ENCODE data around the gene LRRC32.

GRCh38 chr11:76655501-76656049 is 15.0 kb downstream of the LRRC32 start:
- TF ChIP-seq ZFP3 (CRISPR knock-in tag; IDR thresholded peaks at IDR 0.05): no peak
- TF ChIP-seq ISL1 (CRISPR knock-in tag; IDR thresholded peaks at IDR 0.05): no peak
- no peak for TF ChIP-seq ZNF565 (CRISPR knock-in tag; conservative IDR thresholded peaks at IDR 0.05; ENCODE audit: low read depth)
- TF ChIP-seq GLIS3 (CRISPR knock-in tag; IDR thresholded peaks at IDR 0.05): no peak
- TF ChIP-seq ESRRG (CRISPR knock-in tag; IDR thresholded peaks at IDR 0.05): no peak
- TF ChIP-seq, protein P1, sequence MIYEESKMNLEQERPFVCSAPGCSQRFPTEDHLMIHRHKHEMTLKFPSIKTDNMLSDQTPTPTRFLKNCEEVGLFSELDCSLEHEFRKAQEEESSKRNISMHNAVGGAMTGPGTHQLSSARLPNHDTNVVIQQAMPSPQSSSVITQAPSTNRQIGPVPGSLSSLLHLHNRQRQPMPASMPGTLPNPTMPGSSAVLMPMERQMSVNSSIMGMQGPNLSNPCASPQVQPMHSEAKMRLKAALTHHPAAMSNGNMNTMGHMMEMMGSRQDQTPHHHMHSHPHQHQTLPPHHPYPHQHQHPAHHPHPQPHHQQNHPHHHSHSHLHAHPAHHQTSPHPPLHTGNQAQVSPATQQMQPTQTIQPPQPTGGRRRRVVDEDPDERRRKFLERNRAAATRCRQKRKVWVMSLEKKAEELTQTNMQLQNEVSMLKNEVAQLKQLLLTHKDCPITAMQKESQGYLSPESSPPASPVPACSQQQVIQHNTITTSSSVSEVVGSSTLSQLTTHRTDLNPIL (CRISPR knock-in tag; IDR thresholded peaks at IDR 0.05; ENCODE audit: low read depth): no peak

Data from SK-N-SH treated with all-trans-retinoic acid at 6 μM for 48 hours (cell line).